Stimulated activated CD4-positive, alpha-beta T cell treated with anti-CD3 and anti-CD28 coated beads, Interleukin-1b, Interleukin-23, amount 100 ng/mL, for 1 hour (primary cell): ENCODE measurements around the gene SLC6A9.

Experiments used
- DNase-seq, 2 donors: peaks; one replicate each; pipeline ENCODE4 v3.0.0-alpha.2; 2020; ENCODE audit warnings: low read depth in 2 of 2

SLC6A9 gene

DNA sequence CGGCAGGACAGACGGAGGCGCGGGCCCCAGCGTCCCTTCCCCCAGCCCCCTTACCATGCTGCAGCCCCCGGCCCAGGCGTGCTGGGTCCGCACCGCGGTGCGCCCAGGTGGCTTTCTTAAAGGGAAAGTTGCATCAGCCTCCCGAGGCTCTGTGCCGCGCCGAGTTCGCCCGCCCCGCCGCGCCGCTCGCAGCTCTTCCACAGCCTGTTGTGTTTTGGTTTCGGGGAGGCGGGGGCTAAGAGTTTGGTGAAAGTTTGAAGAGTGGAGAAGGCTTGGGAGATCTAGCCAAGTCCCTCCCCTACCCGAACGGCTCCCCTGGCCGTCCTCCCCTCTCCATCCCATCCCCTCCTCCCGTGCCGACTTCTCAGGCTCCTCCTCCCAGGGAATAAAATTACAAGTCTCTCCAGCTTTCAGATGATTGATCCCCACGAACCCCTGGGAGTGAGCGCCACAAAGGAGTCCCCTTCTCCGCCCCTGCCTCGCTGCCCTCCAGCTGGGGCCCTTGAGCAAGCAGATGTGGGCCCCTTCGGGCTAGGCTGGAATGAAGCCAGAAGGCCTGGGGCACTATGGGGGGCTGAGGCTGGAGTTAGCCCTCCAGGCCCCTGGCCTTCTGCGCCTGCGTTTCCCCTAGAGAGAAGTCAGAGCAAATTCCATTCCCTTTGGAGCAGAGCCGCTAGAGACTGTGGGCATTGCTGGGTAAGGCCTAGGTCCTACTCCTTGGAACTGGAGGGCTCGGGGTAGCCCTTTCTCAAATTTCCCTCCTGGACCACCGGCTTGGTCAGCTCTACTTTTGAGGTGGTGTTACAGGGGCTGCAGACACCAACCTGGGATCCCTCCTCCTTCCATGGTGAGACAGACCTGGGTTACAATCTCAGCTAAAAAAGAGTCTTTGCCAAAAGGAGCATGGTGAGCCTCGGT lies at the start of gene SLC6A9:
SLC6A9 (minus strand) TSS at position 211 of the 918 bp plus-strand sequence. CDS start 7,185 bp downstream, outside the sequence.
- DNase-seq = peak in 1 of 2 donors; percentile 38

DNA sequence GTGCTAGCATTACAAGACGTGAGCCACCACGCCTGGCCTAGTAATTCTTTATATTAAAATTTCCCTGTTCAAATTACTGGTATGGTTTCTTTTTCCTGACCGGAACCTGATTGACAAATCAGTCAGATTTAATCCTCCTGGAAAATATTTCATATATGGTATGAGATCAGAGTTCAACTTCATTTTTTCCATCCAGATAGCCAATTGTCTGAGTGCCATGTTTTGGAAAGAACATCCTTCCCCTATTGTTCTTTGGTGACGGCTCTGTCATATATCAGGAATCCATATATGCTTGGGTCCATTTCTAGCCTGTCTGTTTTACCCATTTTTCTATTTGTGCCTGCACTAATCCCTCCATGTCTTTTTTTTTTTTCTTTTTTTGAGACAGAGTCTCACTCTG lies 48.3 kb upstream of the SLC6A9 start:
- DNase-seq = no peak

DNA sequence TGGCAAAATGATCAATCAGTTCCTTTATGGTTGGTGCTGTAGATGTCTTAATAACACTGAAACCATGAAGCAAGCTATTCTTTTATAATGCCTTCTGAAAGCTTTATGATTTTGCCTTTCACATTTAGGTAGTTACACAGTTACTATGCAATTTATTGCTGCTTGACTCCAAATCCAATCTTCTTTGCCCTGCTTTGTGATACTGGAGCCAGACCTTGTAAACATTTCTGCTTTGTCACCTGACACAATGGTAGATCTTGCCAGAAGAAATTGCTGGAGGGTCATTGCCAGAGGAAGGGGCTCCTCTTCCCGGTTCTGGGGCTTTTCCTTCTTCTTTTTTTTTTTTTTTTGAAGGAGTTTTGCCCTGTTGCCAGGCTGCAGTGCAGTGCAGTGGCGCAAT lies 46.8 kb upstream of the SLC6A9 start:
- DNase-seq = no peak

DNA sequence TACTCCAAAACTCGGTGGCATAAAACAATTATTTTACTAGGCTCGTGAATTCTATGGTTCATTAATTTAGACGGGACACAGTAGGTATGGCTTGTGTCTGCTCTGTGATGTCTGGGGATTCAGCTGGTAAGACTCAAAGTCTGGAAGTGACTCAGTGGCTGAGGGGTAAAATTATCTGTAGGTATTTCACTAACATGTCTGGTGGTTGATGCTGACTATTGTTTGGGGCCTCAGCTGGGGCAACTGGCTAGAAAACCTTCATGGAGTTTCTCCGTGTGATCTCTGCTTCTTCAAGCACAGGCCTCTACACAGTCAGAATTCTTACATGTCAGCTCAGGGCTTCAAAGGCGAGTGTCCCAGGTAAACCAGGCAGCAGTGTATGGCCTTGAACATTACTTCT lies 46.2 kb upstream of the SLC6A9 start:
- DNase-seq = no peak

DNA sequence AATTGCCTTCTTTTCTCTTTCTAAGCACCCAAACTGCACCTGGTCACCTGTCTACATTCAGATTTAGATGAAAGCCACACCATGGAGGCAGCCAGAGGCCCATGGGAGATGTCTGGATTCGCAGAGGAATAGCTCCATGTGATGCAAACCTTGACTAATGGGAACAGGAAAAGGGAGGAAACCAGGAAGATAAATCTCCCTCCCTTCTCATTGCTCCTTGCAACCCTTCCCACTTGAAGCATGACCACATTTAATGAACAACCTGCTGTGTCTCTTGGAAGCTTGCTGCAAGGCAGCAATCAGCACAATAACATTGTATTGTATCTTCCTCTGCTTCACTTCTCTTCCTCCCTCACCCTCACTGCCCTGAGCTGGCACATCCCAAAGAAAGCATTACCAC lies 44.8 kb upstream of the SLC6A9 start:
- DNase-seq = no peak

DNA sequence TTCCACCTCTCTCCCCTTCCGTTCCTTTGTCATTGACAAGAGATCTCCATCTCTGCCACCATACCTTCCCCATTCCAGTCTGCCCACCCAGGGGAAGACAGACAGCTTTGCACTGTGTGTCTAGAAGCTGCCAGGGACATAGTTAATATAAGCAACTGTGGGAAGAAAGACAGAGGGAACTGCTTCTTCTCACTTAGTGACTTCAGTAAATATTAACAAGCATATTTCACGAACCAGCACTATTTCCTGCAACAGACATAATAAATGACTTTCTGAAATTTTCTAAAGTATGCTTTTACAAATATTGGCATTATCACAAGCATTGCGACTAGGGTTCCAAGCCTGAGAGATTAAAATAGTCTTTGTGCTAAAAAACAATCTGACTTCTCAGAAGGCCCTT lies 43.2 kb upstream of the SLC6A9 start:
- no peak for DNase-seq

DNA sequence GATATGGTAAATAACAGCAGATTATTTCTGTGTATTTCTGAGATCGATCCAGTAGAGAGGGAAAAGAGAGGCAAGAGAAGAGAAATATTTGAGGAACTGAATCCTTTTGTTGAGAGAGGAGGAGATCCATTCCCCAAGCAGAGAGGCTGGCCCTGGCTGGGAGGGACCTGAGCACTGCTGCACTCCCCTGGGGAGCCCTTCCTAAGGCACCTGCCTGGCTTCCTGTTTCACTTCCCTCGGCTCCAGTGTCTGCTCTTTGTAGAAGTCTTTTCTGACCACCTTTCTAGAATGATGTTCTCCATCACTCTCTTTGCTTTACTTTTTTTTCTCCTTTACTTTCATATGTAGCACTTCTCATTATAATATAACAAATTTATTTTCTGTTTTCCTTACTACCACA lies 42.3 kb upstream of the SLC6A9 start:
- no peak for DNase-seq

DNA sequence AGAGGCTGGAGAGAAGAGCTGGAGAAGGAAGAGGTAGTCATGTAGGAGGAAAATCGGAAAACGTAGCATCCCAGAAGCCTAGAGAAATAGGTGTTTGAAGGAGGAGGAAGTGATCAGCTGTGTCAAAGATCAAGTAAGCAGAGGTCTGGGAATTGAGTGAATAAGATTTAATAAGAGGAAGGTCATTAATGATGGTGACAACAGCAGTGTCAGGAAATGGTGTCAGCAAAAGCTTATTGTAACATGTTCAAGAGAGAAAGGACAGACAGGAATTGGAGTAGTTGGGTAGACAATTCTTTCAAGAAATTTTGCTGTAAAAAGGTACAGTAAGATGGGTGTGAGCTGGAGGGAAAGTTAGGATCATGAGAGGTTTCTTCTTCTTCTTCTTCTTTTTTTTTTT lies 41.6 kb upstream of the SLC6A9 start:
- no peak for DNase-seq

DNA sequence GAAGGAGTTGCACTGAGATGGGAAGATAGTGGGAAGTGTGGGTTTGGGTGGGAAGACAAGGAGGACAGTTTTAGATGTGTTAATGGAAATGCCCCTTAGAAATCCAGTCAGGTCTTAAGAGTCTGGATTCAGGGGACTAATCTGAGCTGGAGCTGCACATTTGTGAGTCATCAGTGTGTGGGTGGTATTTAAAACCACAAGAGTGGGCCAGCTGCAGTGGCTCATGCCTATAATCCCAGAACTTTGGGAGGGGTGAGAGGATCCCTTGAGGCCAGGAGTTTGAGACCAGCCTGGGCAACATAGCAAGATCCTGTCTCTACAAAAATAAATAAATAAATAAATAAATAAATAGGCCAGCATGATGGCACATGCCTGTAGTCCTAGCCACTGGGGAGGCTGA lies 40.9 kb upstream of the SLC6A9 start:
- no peak for DNase-seq

DNA sequence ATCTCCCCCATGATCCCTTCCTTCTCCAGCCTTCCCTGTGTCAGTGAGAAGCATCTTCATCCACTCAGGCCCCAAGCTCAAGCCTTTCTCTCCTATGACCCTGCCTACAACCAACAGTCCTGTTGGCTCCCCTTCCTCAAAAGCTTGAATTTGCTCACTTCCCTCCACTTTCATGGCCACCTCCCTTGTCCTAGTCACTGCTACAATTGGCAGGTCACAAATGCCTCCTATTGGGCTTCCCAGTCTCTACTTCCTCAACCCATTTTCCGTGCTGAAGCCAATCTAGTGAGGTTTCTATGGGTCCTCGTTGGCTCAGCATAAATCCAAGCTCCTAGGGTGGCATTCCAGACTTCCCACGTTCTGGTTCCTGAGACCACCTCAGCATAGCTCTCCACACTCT lies 40.2 kb upstream of the SLC6A9 start:
- DNase-seq = no peak

DNA sequence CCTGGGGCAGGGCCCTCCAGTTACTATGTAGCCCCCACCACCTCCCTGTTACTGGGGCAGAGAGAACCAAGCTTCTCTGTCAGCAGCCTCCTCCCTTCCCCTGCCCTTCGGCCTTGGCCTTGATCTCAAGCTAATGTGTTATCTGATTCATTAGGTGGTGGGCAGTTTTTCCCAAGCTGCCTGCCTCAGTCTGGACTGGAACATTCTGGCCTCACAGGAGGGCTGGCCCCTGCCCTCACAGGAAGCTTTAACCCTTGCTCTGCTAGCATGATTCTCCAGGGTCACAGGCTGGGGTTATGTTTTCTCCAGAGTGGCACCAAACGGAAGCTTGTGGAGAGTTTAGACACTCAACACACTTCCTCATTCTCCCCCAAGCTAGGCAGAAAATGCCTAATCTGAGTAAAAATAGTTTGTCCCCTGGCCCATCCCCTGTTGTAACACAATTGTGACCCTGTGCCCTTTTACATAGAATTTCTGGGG lies 37.2 kb upstream of the SLC6A9 start:
- no peak for DNase-seq

DNA sequence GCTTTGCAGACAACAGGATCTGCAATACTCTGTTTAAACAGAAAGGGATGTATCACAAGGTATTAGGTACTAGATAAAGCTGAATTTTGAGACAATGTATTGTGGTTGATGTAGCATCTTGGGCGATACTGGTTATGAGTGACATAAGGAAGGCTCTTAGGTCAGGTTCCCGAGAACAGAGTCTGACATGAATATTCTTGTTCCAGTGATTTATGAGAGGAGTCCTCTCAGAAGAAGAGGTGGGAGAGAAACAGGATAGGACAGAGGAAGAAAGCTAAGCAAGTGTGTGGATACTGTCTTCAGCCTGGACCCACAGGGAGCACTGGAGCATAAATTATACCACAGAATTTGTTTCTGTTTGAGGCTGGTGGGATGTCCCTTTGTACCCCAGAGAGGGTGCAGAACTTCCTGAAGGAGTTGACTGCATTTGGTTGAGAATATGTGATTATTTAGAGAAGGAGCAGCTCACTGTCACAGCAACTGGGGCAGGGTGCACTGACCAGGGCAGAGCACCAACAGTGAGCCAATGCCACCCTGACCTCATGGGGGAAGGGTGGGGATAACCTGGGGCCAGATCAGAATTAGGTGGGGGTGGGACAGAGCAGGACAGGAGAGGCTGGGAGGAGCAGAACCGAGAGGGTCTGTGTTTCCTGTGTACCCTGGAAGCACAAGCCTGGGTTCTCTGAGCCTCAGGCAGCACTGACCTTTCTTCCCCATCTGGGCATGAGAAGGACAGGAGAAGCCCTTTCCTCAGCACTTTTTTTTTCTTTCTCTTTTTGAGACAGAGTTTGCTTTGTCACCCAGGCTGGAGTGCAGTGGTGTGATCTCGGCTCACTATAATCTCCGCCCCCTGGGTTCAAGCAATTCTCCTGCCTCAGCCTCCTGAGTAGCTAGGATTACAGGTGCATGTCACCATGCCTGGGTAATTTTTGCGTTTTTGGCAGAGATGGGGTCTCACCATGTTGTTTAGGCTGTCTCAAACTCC lies 36.3 kb upstream of the SLC6A9 start:
- DNase-seq = no peak

DNA sequence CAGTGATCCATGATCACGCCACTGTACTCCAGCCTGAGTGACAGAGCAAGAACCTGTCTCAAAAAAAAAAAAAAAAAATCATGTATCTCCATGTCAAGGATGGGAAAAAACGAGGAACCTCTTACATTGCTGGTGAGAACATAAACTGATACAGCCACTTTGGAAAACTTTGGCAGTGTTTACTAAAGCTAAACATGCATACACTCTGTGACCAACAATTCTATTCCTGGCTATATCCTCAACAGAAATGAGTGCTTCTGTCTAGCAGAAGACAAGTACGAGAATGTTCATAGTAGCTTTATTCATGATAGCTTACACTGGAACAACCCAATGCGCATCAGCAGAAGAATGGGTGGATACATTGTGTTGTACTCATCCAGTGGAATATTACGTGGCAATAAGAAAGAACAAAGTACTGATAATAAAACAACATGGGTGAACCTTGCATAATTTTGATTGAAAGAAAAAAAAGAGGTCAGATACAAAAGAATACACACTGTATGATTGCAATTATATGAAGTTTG lies 31.5 kb upstream of the SLC6A9 start:
- DNase-seq = no peak

DNA sequence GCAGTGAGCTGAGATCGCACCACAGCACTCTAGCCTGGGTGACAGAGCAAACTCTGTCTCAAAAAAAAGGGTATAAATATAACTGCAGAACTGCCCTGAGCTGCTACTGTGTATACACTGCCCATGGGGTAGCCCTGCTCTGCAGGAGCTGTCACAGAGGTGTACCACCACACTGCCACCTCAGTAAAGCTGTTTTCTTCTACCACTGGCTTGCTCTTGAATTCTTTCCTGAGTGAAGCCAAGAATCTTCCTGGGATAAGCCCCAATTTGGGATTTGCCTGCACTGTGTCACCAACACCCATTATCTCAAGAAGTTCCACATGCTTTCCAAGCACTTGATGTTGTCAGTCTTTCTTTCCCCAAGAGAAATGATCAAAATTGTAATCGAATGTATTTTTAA lies 30.6 kb upstream of the SLC6A9 start:
- DNase-seq = no peak

DNA sequence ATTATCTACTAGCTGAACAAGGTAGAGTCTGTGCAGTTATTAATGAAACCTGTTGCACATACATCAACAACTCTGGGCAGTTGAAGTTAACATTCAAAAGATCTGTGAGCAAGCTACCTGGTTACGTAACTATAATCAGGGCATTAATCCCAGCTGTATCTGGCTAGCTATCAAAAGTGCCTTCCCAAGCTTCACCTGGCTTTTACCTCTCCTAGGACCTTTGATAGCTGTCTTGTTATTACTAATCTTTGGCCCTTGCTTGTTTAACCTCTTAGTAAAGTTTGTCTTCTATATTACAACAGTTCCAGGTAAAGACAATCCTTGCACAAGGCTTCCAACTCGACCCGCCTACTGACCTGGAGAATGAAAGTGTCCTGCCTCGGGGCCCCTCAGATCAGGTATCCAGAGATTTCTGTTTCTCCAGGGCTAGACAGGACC lies 29.6 kb upstream of the SLC6A9 start:
- DNase-seq = no peak

DNA sequence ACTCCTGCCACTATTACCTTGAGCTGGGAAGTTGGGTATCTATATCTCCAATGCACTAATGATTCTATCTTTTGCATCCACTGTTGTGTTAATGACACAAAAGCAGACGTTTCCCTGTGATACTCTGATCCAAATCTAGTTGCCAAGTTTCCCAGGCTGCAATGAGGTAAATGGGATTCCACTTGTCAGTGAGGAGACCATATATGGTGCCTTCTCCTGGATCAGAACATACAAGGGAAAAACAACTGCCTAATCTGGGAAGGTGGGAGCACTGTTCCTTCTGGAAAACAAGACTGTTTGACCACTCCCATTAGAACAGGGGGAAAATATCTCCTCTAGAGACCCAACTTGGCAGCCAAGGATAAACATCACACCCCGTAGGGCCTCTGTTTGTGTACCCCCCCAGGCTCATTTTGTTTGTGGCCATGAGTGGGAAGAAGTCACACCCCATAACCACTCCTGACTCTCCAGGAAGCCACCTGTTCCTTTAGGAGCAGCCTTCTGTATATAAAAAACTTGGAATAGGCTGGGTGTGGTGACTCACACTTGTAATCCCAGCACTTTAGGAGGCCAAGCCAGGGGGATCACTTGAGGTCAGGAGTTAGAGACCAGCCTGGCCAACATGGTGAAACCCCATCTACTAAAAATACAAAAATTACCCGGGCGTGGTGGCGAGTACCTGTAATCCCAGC lies 28.5 kb upstream of the SLC6A9 start:
- DNase-seq = no peak

DNA sequence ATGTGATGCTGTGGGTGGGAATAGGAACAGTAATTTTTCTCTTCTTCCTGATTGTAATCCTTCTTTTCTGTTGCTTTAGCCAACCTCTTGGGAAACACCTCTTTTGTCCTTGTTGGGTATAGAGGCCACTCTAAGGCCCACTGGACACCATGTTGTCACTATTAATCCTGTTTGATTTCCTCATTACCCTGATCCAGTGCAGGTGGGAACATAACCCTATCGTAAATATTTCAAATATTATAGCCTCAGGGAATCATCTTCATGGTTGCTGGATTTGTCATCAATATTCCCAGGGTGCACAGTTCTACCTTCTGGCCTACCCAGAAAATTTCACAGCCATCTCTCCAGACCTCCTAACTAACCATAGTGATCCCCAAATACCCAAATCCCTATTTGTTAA lies 27.9 kb upstream of the SLC6A9 start:
- DNase-seq = no peak

DNA sequence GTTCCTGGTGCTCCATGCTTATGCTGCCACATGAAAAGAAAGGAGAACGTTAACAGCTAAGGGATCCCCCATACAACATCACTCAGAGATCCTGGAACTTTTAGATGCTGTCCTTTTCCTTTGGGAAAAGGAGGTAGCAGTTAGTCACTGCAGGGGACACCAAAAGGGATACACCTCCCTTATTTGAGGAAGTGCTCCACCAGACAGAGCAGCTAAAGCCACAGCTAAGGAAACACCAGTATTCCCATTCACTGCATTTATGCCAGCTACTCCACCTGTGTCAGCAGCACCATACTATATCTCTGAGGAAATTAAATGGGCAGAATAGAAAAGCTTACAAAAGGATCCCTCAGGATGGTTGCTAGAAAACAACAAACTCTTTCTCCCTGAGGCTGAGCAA lies 26.0 kb upstream of the SLC6A9 start:
- DNase-seq = no peak

DNA sequence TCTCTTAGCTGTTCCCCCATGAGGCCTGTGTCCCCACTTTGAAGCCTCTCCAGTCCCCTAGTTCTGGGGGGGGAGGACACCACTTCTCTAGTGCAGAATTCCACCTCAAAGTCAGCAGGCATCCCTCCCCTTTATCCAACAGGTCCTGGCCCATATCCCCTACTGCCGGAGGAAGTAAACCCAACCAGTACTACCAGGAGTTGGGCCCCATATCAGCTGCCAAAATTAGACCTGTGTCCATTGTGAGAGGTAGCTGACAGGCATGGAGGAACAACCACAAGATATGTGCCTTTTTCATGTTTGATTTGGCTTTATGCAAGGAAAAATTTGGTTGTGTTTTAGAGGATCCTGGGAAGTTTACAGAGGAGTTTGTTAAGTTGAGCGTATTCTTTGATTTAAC lies 22.1 kb upstream of the SLC6A9 start:
- no peak for DNase-seq

DNA sequence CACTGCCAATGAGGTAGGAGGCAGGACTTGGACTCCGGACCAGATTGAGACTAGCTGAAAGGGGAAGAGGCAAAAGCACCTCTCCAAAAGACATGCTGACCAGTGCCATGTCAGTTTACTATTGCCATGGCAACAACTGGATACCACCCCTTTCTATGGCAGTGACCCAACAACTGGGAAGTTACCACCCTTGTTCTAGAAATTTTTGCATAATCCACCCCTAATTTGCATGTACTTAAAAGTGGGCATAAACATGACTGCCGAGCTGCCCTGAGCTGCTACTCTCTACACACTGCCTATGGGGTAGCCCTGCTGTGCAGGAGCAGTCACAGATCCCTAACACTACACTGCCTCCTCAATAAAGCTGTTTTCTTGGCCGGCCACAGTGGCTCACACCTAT lies 19.0 kb upstream of the SLC6A9 start:
- DNase-seq = no peak

DNA sequence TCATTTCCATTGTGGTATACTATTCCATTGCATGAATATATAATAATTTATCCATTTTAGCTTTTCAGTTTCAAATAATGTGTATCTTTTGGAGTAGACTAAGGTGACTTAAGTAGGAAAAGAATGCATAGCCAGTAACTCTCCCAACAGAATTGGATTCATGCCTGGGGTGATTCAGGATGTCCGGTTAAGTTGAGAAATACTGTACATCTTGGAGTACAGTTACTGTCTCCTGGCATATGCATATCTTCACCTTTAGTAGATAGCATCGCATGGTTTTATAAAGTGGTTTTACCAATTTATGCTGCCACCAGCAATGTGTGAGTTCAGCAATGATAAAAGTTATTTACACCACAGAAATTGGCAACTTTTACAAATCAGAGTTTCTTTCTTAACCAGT lies 18.6 kb upstream of the SLC6A9 start:
- no peak for DNase-seq
